CD4-positive, alpha-beta T cell treated with Interleukin-15 for 4 hours (primary cell): ENCODE results near the gene TUBD1.
A peak's percentile ranks its signal among the peaks of the same experiment; 100 is the strongest.
"Not testable (repeated sequence)": the region's sequence is repeated elsewhere in the genome, so short reads cannot be mapped to it uniquely, and the experiment has no call there.

Source experiments
- DNase-seq: peaks from one replicate; pipeline ENCODE4 v3.0.0-alpha.2; 2020; ENCODE audit warnings: low spot score

TUBD1 gene

GRCh38 chr17:59844884-59845594, 47.7 kb downstream of the TUBD1 start:
- DNase-seq: no peak

GRCh38 chr17:59842901-59843652, 49.7 kb downstream of the TUBD1 start:
- DNase-seq: peak; percentile 81

GRCh38 chr17:59841882-59842263, 50.9 kb downstream of the TUBD1 start:
- DNase-seq: peak; percentile 14

GRCh38 chr17:59841091-59841881, 51.5 kb downstream of the TUBD1 start:
- peak; percentile 66 for DNase-seq

GRCh38 chr17:59840329-59841090, 52.2 kb downstream of the TUBD1 start:
- peak; percentile 65 for DNase-seq

GRCh38 chr17:59839651-59840328, 53.0 kb downstream of the TUBD1 start:
- peak; percentile 45 for DNase-seq

GRCh38 chr17:59838052-59838916, 54.5 kb downstream of the TUBD1 start:
- peak; percentile 66 for DNase-seq

GRCh38 chr17:59837308-59838051, 55.3 kb downstream of the TUBD1 start:
- DNase-seq: peak; percentile 96

GRCh38 chr17:59832883-59833379, 59.8 kb downstream of the TUBD1 start:
- peak; percentile 45 for DNase-seq

GRCh38 chr17:59830846-59831486, 61.8 kb downstream of the TUBD1 start:
- no peak for DNase-seq

- DNase-seq: no peak
Observed at GRCh38 chr17:59830007-59830630, 62.6 kb downstream of the TUBD1 start.

- DNase-seq: peak; percentile 95
Observed at GRCh38 chr17:59829217-59830006, 63.3 kb downstream of the TUBD1 start.

GRCh38 chr17:59828819-59829216, 63.9 kb downstream of the TUBD1 start:
- DNase-seq: not testable (repeated sequence)

GRCh38 chr17:59828478-59828760, 64.3 kb downstream of the TUBD1 start:
- DNase-seq: no peak

- peak; percentile 76 for DNase-seq
Observed at GRCh38 chr17:59827721-59828477, 64.8 kb downstream of the TUBD1 start.

- DNase-seq: no peak
Observed at GRCh38 chr17:59826706-59827453, 65.9 kb downstream of the TUBD1 start.
